ENCODE measurements around the gene WDR81. TPM values are rescaled to one million over a fixed set of nuclear protein-coding genes. Genes with fewer than 3 reads are reported as not detected.

The WDR81 gene
- total and polyA plus RNA-seq, 2 donors (not counting 1 experiment from before 2014, with no cell fraction given) = 52.7 to 102 TPM

- ChIA-PET CTCF (interaction anchor here (1.3 to 1.5 kb wide), 2 partner anchors 16 to 47 kb away, joined by 3 to 5 read pairs; no protein-coding TSS in a partner anchor), POLR2A (interaction anchor here (1.6 kb wide), 1 partner anchor 10 kb away, joined by 5 read pairs; no protein-coding TSS in a partner anchor)
- Histone ChIP-seq H3K36me3 (replicated peaks in 1 of 2; ENCODE audit: control extremely low read depth in 1 of 2, control insufficient read depth in 1 of 2, extremely low read depth in 1 of 2, insufficient read depth in 2 of 2, low read length in 1 of 2) (peaks cover 0 to 38% of the 10 kb centered on the region in 2 experiments), H3K4me3 (ENCODE audit: control extremely low read depth in 1 of 5, extremely low read depth in 1 of 5, insufficient read depth in 1 of 5, low read depth in 2 of 5, low read length in 4 of 5) (no peak overlapping the region), H3K4me1 (ENCODE audit: control insufficient read depth in 2 of 2, insufficient read depth in 2 of 2, low read length in 2 of 2) (peaks cover 14 to 28% of the 10 kb centered on the region in 2 donors), H3K9ac (ENCODE audit: low read length) (no peak overlapping the region), H2AFZ (ENCODE audit: insufficient read depth, low read depth, low read length, poor library complexity, severe bottlenecking) (no peak overlapping the region), H3K4me2 (replicated peaks; ENCODE audit: low read depth, low read length, poor library complexity, severe bottlenecking) (no peak overlapping the region), H3K79me2 (ENCODE audit: control insufficient read depth, insufficient read depth, low read length) (no peaks in the 10 kb centered on the region), H3K27ac (ENCODE audit: low read length in 2 of 2) (no peak overlapping the region), H3K27me3 (replicated peaks in 1 of 4; ENCODE audit: control extremely low read depth in 1 of 4, control insufficient read depth in 3 of 4, insufficient read depth in 4 of 4, low read length in 3 of 4) (no peaks in the 10 kb centered on the region), H3K9me3 (ENCODE audit: control extremely low read depth in 1 of 3, control insufficient read depth in 2 of 3, insufficient read depth in 1 of 3, low read length in 2 of 3) (peaks cover 0 to 2% (median 0%) of the 10 kb centered on the region in 3 donors), H4K20me1 (ENCODE audit: control insufficient read depth, insufficient read depth, low read length, poor library complexity, severe bottlenecking) (peaks cover 25% of the 10 kb centered on the region)
- Mint-ChIP-seq H3K4me3 (no peak overlapping the region), H3K9me3 (ENCODE audit: insufficient read depth) (no peaks in the 10 kb centered on the region), H3K4me1 (peaks cover 29% of the 10 kb centered on the region), H3K27ac (no peak overlapping the region), H3K27me3 (no peaks in the 10 kb centered on the region)
- WGBS (ENCODE audit: insufficient coverage) = 83% methylated on average over 23 of the region's 25 CpGs
- DNase-seq (no peak), ATAC-seq (ENCODE audit: low read depth) (no peak)
- intact Hi-C loops (cut with micrococcal nuclease) = no loop called here
- no peak for TF ChIP-seq EZH2 (IDR thresholded peaks at IDR 0.05; ENCODE audit: borderline replicate concordance, insufficient read depth, low read depth, low read length, poor library complexity, severe bottlenecking)
- TF ChIP-seq, protein P1, sequence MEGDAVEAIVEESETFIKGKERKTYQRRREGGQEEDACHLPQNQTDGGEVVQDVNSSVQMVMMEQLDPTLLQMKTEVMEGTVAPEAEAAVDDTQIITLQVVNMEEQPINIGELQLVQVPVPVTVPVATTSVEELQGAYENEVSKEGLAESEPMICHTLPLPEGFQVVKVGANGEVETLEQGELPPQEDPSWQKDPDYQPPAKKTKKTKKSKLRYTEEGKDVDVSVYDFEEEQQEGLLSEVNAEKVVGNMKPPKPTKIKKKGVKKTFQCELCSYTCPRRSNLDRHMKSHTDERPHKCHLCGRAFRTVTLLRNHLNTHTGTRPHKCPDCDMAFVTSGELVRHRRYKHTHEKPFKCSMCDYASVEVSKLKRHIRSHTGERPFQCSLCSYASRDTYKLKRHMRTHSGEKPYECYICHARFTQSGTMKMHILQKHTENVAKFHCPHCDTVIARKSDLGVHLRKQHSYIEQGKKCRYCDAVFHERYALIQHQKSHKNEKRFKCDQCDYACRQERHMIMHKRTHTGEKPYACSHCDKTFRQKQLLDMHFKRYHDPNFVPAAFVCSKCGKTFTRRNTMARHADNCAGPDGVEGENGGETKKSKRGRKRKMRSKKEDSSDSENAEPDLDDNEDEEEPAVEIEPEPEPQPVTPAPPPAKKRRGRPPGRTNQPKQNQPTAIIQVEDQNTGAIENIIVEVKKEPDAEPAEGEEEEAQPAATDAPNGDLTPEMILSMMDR (IDR thresholded peaks at IDR 0.05) = no peak
Observed at GRCh38 chr17:1736348-1737281, 12.1 kb downstream of the WDR81 start.
